Measurements from ENCODE around the gene CHD3.

CHD3 gene

GRCh38 chr17:7955414-7956227, 67.0 kb downstream of the CHD3 start:
- intact Hi-C loops (cut with DNase I), result no loop called here
- DNase-seq, result no peak

- intact Hi-C loops (cut with DNase I), result no loop called here
- DNase-seq, result peak in 2 of 10 donors; percentile 16 to 18
Observed at GRCh38 chr17:7956228-7956965, 67.8 kb downstream of the CHD3 start.

- intact Hi-C loops (cut with DNase I), result no loop called here
- DNase-seq, result no peak
Observed at GRCh38 chr17:7959503-7960253, 71.1 kb downstream of the CHD3 start.

- no peak for DNase-seq
- intact Hi-C loops (cut with DNase I), result no loop called here
Observed at GRCh38 chr17:7961421-7961820, 72.8 kb downstream of the CHD3 start.
